Spinal cord (tissue), 10 donors: ENCODE data around the gene PDE8B. TPM values are rescaled to one million over a fixed set of nuclear protein-coding genes. Genes with fewer than 3 reads are reported as not detected.
A peak's percentile ranks its signal among the peaks of the same experiment; 100 is the strongest.

ENCODE experiments used
- DNase-seq, 6 donors: peaks; one replicate each; pipeline versions ENCODE4 v3.0.0 to v3.0.0-alpha.2; 2013 to 2015; ENCODE audit warnings: low spot score in 6 of 6, low read depth in 4 of 6
- H3K27ac ChIP-seq: one replicate; pipeline ENCODE4 v1.5.1; 2013; ENCODE audit warnings: low read depth, low read length, control low read depth
- H3K27me3 ChIP-seq: one replicate; pipeline ENCODE4 v1.6.1; 2013; ENCODE audit warnings: low read length; ENCODE audit not compliant: control insufficient read depth, insufficient read depth
- H3K36me3 ChIP-seq: one replicate; pipeline ENCODE4 v1.6.1; 2013; ENCODE audit warnings: low read length; ENCODE audit not compliant: control insufficient read depth, insufficient read depth
- H3K4me1 ChIP-seq: one replicate; pipeline ENCODE4 v1.6.1; 2013; ENCODE audit warnings: low read length; ENCODE audit not compliant: control insufficient read depth, insufficient read depth
- H3K4me3 ChIP-seq: one replicate; pipeline ENCODE4 v1.5.1; 2013; ENCODE audit warnings: low read depth, low read length, control low read depth
- H3K9me3 ChIP-seq: one replicate; pipeline ENCODE4 v1.6.1; 2013; ENCODE audit warnings: low read length; ENCODE audit not compliant: control insufficient read depth, insufficient read depth
- WGBS: methylation state at CpG from one replicate; pipeline ENCODE4 v1.1.5; 2013; ENCODE audit warnings: missing lambda C conversion rate; ENCODE audit not compliant: insufficient coverage; 5-methylcytosine and 5-hydroxymethylcytosine counted together
- polyA plus RNA-seq, 2 donors: library from polyadenylated mRNA; unstranded; fragments of 120-200 nt; gene quantifications; one replicate each; pipeline ENCODE4 v1.2.1, GENCODE V29; 2013; ENCODE audit not compliant: insufficient read length in 2 of 2
- total RNA-seq, 2 donors: library from RNA; depleted of rRNA in 1 of 2; stranded (reverse); fragments of 120-200 nt in 1 of 2; fragments of >200 nt in 1 of 2; gene quantifications; one replicate each; pipeline versions ENCODE4 v1.2.3 to v1.2.4, GENCODE V29; 2013 to 2014
- donor health status: healthy.

Gene PDE8B
- total and polyA plus RNA-seq, 4 donors = 12.7 to 25.8 (median 20.6) TPM

DNA sequence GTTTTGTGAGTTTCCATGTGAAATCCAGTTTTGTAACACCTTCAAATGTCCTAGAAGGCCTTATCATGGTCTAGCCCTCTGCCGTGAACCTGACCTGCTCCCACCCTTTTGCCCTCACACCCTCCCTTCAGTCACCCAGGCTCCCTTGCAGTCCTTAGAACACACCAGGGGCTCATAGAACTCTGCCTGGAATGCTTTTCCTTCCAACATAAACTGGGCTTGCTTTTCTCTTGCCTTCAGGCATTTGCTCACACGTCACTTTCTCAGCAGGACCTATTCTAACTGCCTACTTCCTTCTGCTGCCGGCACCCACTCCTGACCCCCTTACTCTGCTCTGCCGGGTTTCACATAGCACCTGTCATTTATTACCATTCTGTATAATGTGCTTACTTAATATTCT lies 111.9 kb downstream of the PDE8B start:
- 45% methylated on average over 3 of the region's 4 CpGs for WGBS
- H3K27ac ChIP-seq = no peak overlapping the region
- no peaks in the 10 kb centered on the region for H3K36me3 ChIP-seq
- H3K27me3 ChIP-seq = no peaks in the 10 kb centered on the region
- H3K9me3 ChIP-seq = no peaks in the 10 kb centered on the region
- peak in 1 of 6 donors; percentile 52 for DNase-seq
- no peak overlapping the region for H3K4me3 ChIP-seq
- peaks cover 5% of the 10 kb centered on the region for H3K4me1 ChIP-seq

DNA sequence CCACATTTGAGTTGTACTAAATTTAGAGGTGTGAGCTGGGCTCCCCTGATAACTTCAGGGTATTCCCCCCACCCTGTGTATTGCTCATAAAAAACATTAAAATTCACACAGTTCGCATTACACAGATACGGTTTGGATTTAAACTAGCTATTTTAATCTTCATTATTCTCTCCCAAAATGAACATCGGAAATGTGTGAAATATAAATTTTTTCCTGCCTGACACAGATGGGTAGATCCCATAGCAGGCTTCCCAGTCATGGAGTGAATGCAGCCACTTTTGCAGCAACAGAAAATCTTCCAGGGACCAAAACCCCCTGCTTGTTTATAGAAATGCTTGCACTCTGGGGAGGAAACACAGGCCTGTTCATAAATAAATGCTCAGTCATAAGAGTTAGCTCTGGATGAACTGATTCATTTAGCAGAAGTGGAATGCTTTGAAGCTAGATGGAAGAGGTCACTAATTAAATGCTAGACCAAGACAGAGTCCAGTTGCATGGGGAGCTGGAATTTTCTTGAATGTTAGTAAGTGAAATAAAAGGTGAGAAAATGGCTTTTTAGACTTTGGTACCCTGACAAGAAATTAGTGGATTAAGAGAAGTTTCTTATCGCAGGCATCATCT lies 115.6 kb downstream of the PDE8B start:
- Histone ChIP-seq H3K27ac (peak overlapping the region; percentile 59), H3K36me3 (no peaks in the 10 kb centered on the region), H3K27me3 (no peaks in the 10 kb centered on the region), H3K9me3 (no peaks in the 10 kb centered on the region), H3K4me3 (no peak overlapping the region), H3K4me1 (peaks cover 5% of the 10 kb centered on the region)
- DNase-seq = peak in 2 of 6 donors; percentile 29 to 66
- WGBS = no CpG with 5 or more reads among the region's 4 CpGs

- peaks cover 5% of the 10 kb centered on the region for H3K4me1 ChIP-seq
- WGBS = 100% methylated on average over 1 of the region's 5 CpGs
- H3K4me3 ChIP-seq = no peak overlapping the region
- no peaks in the 10 kb centered on the region for H3K27me3 ChIP-seq
- no peaks in the 10 kb centered on the region for H3K36me3 ChIP-seq
- H3K9me3 ChIP-seq = no peaks in the 10 kb centered on the region
- no peak for DNase-seq
- no peak overlapping the region for H3K27ac ChIP-seq
These were observed 116.7 kb downstream of the PDE8B start for GRCh38 chr5:77326986-77327734.

GRCh38 chr5:77328930-77329647 lies 118.6 kb downstream of the PDE8B start:
- WGBS = 86% methylated on average over 4 of the region's 10 CpGs
- H3K4me1 ChIP-seq = peaks cover 5% of the 10 kb centered on the region
- H3K27me3 ChIP-seq = no peaks in the 10 kb centered on the region
- H3K36me3 ChIP-seq = no peaks in the 10 kb centered on the region
- no peak overlapping the region for H3K27ac ChIP-seq
- H3K4me3 ChIP-seq = no peak overlapping the region
- no peak for DNase-seq
- H3K9me3 ChIP-seq = no peaks in the 10 kb centered on the region

DNA sequence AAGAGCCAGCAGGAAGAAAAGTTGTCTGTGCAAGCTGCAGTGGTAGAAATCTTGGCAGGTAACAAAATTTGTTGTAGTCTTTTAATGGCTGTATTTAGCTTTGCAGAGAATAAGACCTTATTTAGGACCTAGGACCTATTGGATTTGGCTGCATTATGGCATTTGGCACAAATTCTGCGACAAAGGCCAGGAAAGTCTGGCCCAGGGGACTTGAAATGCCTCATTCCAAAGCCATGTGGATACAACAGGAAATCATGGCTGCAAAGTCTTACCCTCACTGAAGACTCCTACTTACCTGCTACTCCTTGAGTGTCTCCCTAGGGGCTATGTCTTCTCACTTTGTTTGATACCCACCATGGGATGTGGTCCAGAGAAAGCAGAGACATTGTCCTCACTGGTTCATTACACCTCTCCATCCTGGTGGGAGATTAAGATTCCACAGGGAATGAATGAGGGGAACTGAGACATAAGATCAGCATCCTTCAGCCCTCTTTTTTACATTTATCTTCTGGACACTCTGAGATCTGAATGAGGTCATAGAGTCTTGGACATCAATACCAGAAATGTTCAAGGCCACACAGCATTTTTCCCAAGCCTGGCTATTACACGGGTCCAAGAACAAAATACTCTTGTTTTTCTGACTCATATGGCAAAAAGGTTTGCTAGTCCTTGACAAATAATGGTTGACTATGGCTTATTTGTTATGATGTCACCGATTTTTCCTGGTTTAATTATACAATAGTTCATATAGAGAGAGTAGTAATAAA lies 119.4 kb downstream of the PDE8B start:
- WGBS = 89% methylated on average over 1 of the region's 3 CpGs
- DNase-seq = peak in 1 of 6 donors; percentile 19
- H3K27me3 ChIP-seq = no peaks in the 10 kb centered on the region
- peaks cover 5% of the 10 kb centered on the region for H3K4me1 ChIP-seq
- H3K27ac ChIP-seq = no peak overlapping the region
- no peaks in the 10 kb centered on the region for H3K9me3 ChIP-seq
- H3K36me3 ChIP-seq = no peaks in the 10 kb centered on the region
- no peak overlapping the region for H3K4me3 ChIP-seq

DNA sequence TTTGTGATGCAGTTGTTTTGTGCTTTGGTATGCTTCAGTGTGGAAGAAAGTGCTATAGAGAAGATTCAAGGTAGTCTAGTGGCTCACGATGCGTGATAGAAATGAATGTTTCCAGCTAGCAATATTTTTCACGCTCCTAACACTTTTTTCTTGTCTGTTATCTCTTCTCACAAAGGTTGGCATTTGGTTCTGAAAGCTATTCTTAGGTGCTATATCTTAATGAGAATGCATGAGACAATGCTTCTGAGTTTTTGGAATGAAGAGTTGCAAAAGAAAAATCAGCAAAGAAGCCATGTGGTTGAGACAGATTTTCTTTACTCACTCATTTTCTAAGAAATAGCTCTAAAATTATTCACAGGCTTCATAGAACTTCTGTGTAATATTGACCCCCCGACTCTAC lies 122.6 kb downstream of the PDE8B start:
- no CpG with 5 or more reads among the region's 4 CpGs for WGBS
- no peaks in the 10 kb centered on the region for H3K36me3 ChIP-seq
- no peaks in the 10 kb centered on the region for H3K27me3 ChIP-seq
- no peak overlapping the region for H3K4me3 ChIP-seq
- H3K27ac ChIP-seq = no peak overlapping the region
- peaks cover 5% of the 10 kb centered on the region for H3K4me1 ChIP-seq
- DNase-seq = peak in 1 of 6 donors; percentile 36
- no peaks in the 10 kb centered on the region for H3K9me3 ChIP-seq

DNA sequence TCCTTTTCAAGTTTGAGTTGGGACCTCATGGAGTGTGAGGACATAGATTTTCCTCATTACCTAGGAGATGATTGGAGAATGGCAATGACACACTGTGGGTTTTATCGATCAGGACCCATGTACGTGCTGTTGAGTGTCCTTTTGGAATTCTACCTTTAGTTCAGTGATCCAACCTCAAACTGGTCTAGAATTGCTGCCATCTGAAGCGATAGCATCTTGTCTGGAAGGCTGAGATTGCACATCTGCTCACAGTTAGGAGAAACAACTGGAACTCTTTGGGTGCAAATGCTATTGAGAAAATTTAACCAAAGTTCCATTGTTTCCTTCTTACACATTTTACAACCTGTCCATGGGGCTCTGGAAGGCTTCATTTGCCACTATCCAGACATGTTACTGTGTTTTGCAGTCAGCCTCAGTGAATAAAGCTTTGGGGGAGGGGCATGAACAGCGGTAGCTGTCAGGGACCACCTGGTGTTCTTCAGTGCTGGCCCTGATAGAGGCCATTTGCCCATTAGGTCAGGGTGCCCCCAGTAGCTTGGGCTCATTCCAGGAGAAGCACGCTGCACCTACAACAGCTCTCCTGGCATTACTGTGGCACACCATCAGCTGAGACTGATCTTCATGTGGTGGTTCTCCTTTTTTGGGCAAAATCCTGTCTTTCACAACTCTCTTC lies 123.1 kb downstream of the PDE8B start:
- peaks cover 5% of the 10 kb centered on the region for H3K4me1 ChIP-seq
- 23% methylated on average over 2 of the region's 5 CpGs for WGBS

GRCh38 chr5:77337246-77337645 lies 126.8 kb downstream of the PDE8B start:
- H3K9me3 ChIP-seq = no peaks in the 10 kb centered on the region
- WGBS = no CpG with 5 or more reads among the region's 3 CpGs
- no peaks in the 10 kb centered on the region for H3K27me3 ChIP-seq
- H3K27ac ChIP-seq = no peak overlapping the region
- no peak for DNase-seq
- peaks cover 5% of the 10 kb centered on the region for H3K4me1 ChIP-seq
- H3K4me3 ChIP-seq = no peak overlapping the region
- no peaks in the 10 kb centered on the region for H3K36me3 ChIP-seq

More for the DNA sequence above, 123.1 kb downstream of the PDE8B start:
- DNase-seq = no peak
- no peaks in the 10 kb centered on the region for H3K27me3 ChIP-seq
- no peaks in the 10 kb centered on the region for H3K9me3 ChIP-seq
- H3K4me3 ChIP-seq = no peak overlapping the region
- no peaks in the 10 kb centered on the region for H3K36me3 ChIP-seq
- H3K27ac ChIP-seq = no peak overlapping the region

- H3K4me3 ChIP-seq = no peak overlapping the region
- H3K36me3 ChIP-seq = no peaks in the 10 kb centered on the region
- H3K9me3 ChIP-seq = no peaks in the 10 kb centered on the region
- 0% methylated on average over 1 of the region's 4 CpGs for WGBS
- H3K27ac ChIP-seq = no peak overlapping the region
- DNase-seq = peak in 4 of 6 donors; percentile 31 to 94 (median 58)
- H3K27me3 ChIP-seq = no peaks in the 10 kb centered on the region
- H3K4me1 ChIP-seq = peaks cover 5% of the 10 kb centered on the region
These were observed 127.2 kb downstream of the PDE8B start for GRCh38 chr5:77337686-77338085.
